ENCODE results near the gene CLPX.

CLPX gene

GRCh38 chr15:65134538-65134937 lies 50.6 kb downstream of the CLPX start:
- Mint-ChIP-seq H3K4me3 (peak overlapping the region; percentile 90 to 94 (median 94)), H3K4me1 (peaks cover 18% of the 10 kb centered on the region), H3K9me3 (peaks cover 23% of the 10 kb centered on the region), H3K27me3 (ENCODE audit: low read depth) (no peaks in the 10 kb centered on the region), H3K27ac (peak overlapping the region in 1 of 3 experiments; percentile 70), H3K36me3 (ENCODE audit: low read depth) (peaks cover 29% of the 10 kb centered on the region)
- TF ChIP-seq, protein P1, sequence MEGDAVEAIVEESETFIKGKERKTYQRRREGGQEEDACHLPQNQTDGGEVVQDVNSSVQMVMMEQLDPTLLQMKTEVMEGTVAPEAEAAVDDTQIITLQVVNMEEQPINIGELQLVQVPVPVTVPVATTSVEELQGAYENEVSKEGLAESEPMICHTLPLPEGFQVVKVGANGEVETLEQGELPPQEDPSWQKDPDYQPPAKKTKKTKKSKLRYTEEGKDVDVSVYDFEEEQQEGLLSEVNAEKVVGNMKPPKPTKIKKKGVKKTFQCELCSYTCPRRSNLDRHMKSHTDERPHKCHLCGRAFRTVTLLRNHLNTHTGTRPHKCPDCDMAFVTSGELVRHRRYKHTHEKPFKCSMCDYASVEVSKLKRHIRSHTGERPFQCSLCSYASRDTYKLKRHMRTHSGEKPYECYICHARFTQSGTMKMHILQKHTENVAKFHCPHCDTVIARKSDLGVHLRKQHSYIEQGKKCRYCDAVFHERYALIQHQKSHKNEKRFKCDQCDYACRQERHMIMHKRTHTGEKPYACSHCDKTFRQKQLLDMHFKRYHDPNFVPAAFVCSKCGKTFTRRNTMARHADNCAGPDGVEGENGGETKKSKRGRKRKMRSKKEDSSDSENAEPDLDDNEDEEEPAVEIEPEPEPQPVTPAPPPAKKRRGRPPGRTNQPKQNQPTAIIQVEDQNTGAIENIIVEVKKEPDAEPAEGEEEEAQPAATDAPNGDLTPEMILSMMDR (IDR thresholded peaks at IDR 0.05; ENCODE audit: unreplicated experiment in 3 of 3) = no peak

GRCh38 chr15:65133548-65134200 lies 51.5 kb downstream of the CLPX start, which contains the start of gene PDCD7:
TSS of gene PDCD7 (minus strand) at chr15:65133808. CDS start at chr15:65133781, 27 bp downstream.
- peak within 1 kb of the TSS; percentile 95 to 98 (median 97) for H3K27ac Mint-ChIP-seq
- peaks cover 16% of the 10 kb centered on the region for H3K9me3 Mint-ChIP-seq
- H3K4me3 Mint-ChIP-seq = peak within 1 kb of the TSS; percentile 90 to 94 (median 94)
- no peaks in the 10 kb centered on the region for H3K27me3 Mint-ChIP-seq (ENCODE audit: low read depth)
- peaks cover 30% of the 10 kb centered on the region for H3K36me3 Mint-ChIP-seq (ENCODE audit: low read depth)
- H3K4me1 Mint-ChIP-seq = peaks cover 18% of the 10 kb centered on the region
- TF ChIP-seq, protein P1 (IDR thresholded peaks at IDR 0.05; ENCODE audit: unreplicated experiment in 3 of 3) = no peak

DNA sequence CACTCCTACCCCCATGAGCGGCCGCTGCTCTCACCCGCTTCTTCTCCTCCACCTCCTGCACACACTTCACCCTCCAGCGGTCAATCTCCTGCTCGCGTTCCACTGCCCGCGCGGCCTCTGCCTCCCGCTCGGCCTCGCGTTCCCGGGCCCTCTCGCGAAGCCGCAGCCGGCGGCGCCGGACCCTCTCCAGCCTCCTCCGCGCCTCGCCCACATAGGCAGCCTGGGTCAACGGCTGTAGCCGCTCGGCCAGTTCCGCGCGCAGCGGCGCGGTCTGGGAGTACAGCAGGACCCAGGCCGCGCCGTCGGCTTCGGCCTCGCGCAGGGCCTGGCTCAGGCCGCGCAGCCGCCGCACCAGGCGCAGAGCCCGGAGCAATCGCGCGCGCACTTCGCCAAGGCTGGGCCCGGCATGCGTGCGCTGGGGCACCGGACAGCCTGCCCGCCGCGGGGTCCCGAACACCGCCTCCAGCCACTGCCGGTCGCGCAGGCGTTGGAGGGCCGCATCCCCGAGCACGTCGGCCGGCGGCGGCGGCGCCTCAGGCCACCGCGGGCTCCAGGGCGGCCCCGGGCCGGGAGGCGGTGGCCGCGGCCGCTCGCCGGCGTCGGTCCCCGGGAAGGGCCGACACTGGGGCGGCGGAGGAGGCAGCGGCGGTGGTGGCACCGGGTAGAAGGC lies 52.1 kb downstream of the CLPX start:
- H3K4me1 Mint-ChIP-seq = peaks cover 18% of the 10 kb centered on the region
- peak overlapping the region; percentile 84 to 91 (median 88) for H3K4me3 Mint-ChIP-seq
- TF ChIP-seq, protein P1 (IDR thresholded peaks at IDR 0.05; ENCODE audit: unreplicated experiment in 3 of 3) = no peak
- H3K9me3 Mint-ChIP-seq = peaks cover 15% of the 10 kb centered on the region
- no peaks in the 10 kb centered on the region for H3K27me3 Mint-ChIP-seq (ENCODE audit: low read depth)
- peaks cover 35% of the 10 kb centered on the region for H3K36me3 Mint-ChIP-seq (ENCODE audit: low read depth)
- H3K27ac Mint-ChIP-seq = peak overlapping the region; percentile 93 to 95 (median 94)

DNA sequence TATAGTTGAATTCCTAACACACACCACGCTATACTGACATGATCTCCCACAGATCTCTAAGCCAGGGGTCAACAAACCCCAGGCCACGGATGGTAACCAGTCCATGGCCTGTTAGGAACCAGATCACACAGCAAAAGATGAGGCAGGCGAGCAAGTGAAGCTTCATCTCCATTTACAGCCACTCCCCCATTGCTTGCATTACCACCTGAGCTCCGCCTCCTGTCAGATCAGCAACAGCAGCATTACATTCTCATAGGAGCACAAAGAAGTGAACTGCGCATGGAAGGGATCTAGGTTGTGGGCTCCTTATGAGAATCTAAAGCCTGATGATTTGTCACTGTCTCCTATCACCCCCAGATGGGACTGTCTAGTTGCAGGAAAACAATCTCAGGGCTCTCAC lies 54.2 kb downstream of the CLPX start:
- Mint-ChIP-seq H3K36me3 (ENCODE audit: low read depth) (peaks cover 40% of the 10 kb centered on the region), H3K4me1 (peaks cover 18% of the 10 kb centered on the region), H3K4me3 (peak overlapping the region; percentile 60 to 80 (median 74)), H3K9me3 (peaks cover 3% of the 10 kb centered on the region), H3K27me3 (ENCODE audit: low read depth) (no peaks in the 10 kb centered on the region), H3K27ac (peak overlapping the region in 1 of 3 experiments; percentile 47)
- TF ChIP-seq, protein P1 (IDR thresholded peaks at IDR 0.05; ENCODE audit: unreplicated experiment in 3 of 3) = no peak

GRCh38 chr15:65115542-65115941 lies 69.6 kb downstream of the CLPX start:
- H3K9me3 Mint-ChIP-seq = no peaks in the 10 kb centered on the region
- H3K4me1 Mint-ChIP-seq = peaks cover 16% of the 10 kb centered on the region
- peaks cover 65% of the 10 kb centered on the region for H3K36me3 Mint-ChIP-seq (ENCODE audit: low read depth)
- H3K27me3 Mint-ChIP-seq (ENCODE audit: low read depth) = no peaks in the 10 kb centered on the region
- TF ChIP-seq, protein P1 (IDR thresholded peaks at IDR 0.05; ENCODE audit: unreplicated experiment in 3 of 3) = no peak
- H3K4me3 Mint-ChIP-seq = peak overlapping the region in 1 of 3 experiments; percentile 59
- H3K27ac Mint-ChIP-seq = peak overlapping the region; percentile 32 to 79 (median 54)

Measured in nephron (organoid).